Measurements from ENCODE around the gene AKIP1.

DNA sequence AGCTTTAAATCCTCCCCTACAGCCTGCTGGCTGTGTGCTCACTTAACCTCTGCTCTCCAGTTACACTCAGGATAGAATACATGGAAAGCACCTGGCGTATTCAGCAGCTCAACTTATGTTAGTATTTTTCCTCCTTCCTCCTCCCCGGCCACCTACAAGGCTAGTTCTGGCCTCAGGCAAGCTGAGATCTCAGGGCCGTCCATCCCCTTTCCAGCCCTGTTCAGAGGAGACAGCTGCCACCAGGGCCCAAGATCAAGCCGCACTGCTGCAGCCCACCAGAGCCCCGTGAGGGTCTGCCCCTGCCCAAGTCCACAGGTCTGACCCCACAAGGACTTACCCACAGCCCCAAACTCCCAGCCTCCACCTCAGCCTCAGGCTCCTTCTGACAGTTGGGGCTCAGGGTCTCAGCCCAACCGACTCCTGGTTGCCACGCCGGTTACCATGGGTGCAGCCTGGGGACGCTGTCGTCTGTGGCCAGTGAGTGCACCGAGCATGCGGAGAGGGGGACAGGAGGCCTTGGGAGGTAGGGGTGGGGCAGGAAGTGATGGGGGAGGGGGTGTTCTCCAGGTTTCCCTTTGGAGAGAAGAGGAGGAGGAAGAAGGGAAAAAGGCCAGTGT is 21.7 kb downstream of the AKIP1 start, which contains the start of gene C11orf16:
- TF ChIP-seq, protein P1, sequence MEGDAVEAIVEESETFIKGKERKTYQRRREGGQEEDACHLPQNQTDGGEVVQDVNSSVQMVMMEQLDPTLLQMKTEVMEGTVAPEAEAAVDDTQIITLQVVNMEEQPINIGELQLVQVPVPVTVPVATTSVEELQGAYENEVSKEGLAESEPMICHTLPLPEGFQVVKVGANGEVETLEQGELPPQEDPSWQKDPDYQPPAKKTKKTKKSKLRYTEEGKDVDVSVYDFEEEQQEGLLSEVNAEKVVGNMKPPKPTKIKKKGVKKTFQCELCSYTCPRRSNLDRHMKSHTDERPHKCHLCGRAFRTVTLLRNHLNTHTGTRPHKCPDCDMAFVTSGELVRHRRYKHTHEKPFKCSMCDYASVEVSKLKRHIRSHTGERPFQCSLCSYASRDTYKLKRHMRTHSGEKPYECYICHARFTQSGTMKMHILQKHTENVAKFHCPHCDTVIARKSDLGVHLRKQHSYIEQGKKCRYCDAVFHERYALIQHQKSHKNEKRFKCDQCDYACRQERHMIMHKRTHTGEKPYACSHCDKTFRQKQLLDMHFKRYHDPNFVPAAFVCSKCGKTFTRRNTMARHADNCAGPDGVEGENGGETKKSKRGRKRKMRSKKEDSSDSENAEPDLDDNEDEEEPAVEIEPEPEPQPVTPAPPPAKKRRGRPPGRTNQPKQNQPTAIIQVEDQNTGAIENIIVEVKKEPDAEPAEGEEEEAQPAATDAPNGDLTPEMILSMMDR (IDR thresholded peaks at IDR 0.05; ENCODE audit: extremely low read depth in 1 of 2, insufficient read depth in 1 of 2, low read depth in 1 of 2, low read length in 2 of 2) = no peak
- TF ChIP-seq EZH2 (IDR thresholded peaks at IDR 0.05; ENCODE audit: borderline replicate concordance, low read depth, low read length, severe bottlenecking) = no peak
- no peak for TF ChIP-seq POLR2AphosphoS5 (IDR thresholded peaks at IDR 0.05; ENCODE audit: insufficient read depth, low read depth, low read length)
- TF ChIP-seq, protein P2, sequence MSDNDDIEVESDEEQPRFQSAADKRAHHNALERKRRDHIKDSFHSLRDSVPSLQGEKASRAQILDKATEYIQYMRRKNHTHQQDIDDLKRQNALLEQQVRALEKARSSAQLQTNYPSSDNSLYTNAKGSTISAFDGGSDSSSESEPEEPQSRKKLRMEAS (IDR thresholded peaks at IDR 0.05; ENCODE audit: insufficient read depth, insufficient read length) = no peak
- no peak for TF ChIP-seq POLR2A (IDR thresholded peaks at IDR 0.05; ENCODE audit: low read depth, low read length)
- no peak for TF ChIP-seq JUN (IDR thresholded peaks at IDR 0.05; ENCODE audit: borderline replicate concordance, insufficient read depth, insufficient read length, low read depth)
